OCI-LY1 (cell line): ENCODE measurements around the gene AKAP13.
A peak's percentile ranks its signal among the peaks of the same experiment; 100 is the strongest.

ENCODE experiments used
- H2AFZ ChIP-seq: fragments of 200-600 bp; sonication (generic), shearing (Covaris generic); 2 replicates; pipeline ENCODE4 v1.6.0; 2014; ENCODE audit warnings: antibody characterized with exemption, mild to moderate bottlenecking, low read length
- H3F3A ChIP-seq: fragments of 200-600 bp; sonication (generic), shearing (Covaris generic); 2 replicates; pipeline ENCODE4 v1.6.0; 2014; ENCODE audit warnings: mild to moderate bottlenecking, antibody characterized with exemption, low read length, moderate library complexity; ENCODE audit not compliant: insufficient read depth
- H3K27ac ChIP-seq: fragments of 200-600 bp; sonication (generic); 2 replicates; pipeline ENCODE4 v1.5.1; 2014; ENCODE audit warnings: low read length, mixed run types, mild to moderate bottlenecking, low read depth; ENCODE audit not compliant: poor library complexity, severe bottlenecking
- H3K27me3 ChIP-seq: fragments of 200-600 bp; sonication (generic); 2 replicates; pipeline ENCODE4 v1.6.0; 2014; ENCODE audit warnings: antibody characterized with exemption, mild to moderate bottlenecking, low read length, moderate library complexity; ENCODE audit not compliant: insufficient read depth
- H3K36me3 ChIP-seq: fragments of 200-600 bp; sonication (generic); 2 replicates; pipeline ENCODE4 v1.6.1; 2014; ENCODE audit warnings: mild to moderate bottlenecking, antibody characterized with exemption, low read length, moderate library complexity, mixed read lengths; ENCODE audit not compliant: insufficient read depth
- H3K4me1 ChIP-seq: fragments of 200-600 bp; sonication (generic); 2 replicates; pipeline ENCODE4 v1.5.1; 2014; ENCODE audit warnings: mild to moderate bottlenecking, low read length, moderate library complexity; ENCODE audit not compliant: insufficient read depth, severe bottlenecking
- H3K4me2 ChIP-seq: fragments of 200-600 bp; sonication (generic), shearing (Covaris generic); 2 replicates; pipeline ENCODE4 v1.6.1; 2014; ENCODE audit warnings: low read length
- H3K4me3 ChIP-seq: fragments of 200-600 bp; sonication (generic); 2 replicates; pipeline ENCODE4 v1.5.1; 2014; ENCODE audit warnings: low read length, low read depth, mild to moderate bottlenecking, mixed read lengths; ENCODE audit not compliant: poor library complexity, severe bottlenecking
- H3K79me2 ChIP-seq: fragments of 200-600 bp; shearing (Covaris generic); 2 replicates; pipeline ENCODE4 v1.6.1; 2016; ENCODE audit warnings: mixed run types, low read length, mixed read lengths; ENCODE audit not compliant: insufficient read depth
- H3K9ac ChIP-seq: fragments of 200-600 bp; sonication (generic), shearing (Covaris generic); 2 replicates; pipeline ENCODE4 v1.6.1; 2014; ENCODE audit warnings: mild to moderate bottlenecking, low read length, mixed read lengths
- H3K9me2 ChIP-seq: fragments of 200-600 bp; sonication (generic), shearing (Covaris generic); 2 replicates; pipeline ENCODE4 v1.6.1; 2014; ENCODE audit warnings: low read depth, mild to moderate bottlenecking, low read length, mixed read lengths
- H3K9me3 ChIP-seq: fragments of 200-600 bp; shearing (Covaris generic); 2 replicates; pipeline ENCODE4 v1.6.1; 2014; ENCODE audit warnings: low read length, mixed read lengths
- H4K20me1 ChIP-seq: fragments of 200-600 bp; sonication (generic), shearing (Covaris generic); 2 replicates; pipeline ENCODE4 v1.6.0; 2016; ENCODE audit warnings: mild to moderate bottlenecking, low read length; ENCODE audit not compliant: insufficient read depth
- CTCF ChIP-seq: fragments of 200-600 bp; sonication (generic), shearing (Covaris generic); IDR thresholded peaks from 2 replicates; pipeline ENCODE4 v1.5.1; 2017; ENCODE audit warnings: mild to moderate bottlenecking, antibody characterized with exemption, low read length, moderate library complexity, mixed read lengths
- EZH2 ChIP-seq: fragments of 200-600 bp; sonication (generic), shearing (Covaris generic); IDR thresholded peaks from 2 replicates; pipeline ENCODE4 v1.8.0; 2017; ENCODE audit warnings: borderline replicate concordance, mixed run types, mild to moderate bottlenecking, antibody characterized with exemption, low read length, moderate library complexity, mixed read lengths

Gene AKAP13

GRCh38 chr15:85716261-85716660 lies 335.9 kb downstream of the AKAP13 start:
- Histone ChIP-seq H3K27ac (peak overlapping the region; percentile 90), H3K36me3 (peaks cover 88% of the 10 kb centered on the region), H4K20me1 (no peaks in the 10 kb centered on the region), H3K27me3 (no peaks in the 10 kb centered on the region), H3K9me2 (no peaks in the 10 kb centered on the region), H3K4me2 (no peak overlapping the region), H3K4me1 (peaks cover 45% of the 10 kb centered on the region), H3F3A (0 out of 2 replicates have a peak, but pooled peaks cover 3% of the 10 kb centered on the region), H3K9me3 (no peaks in the 10 kb centered on the region), H3K79me2 (no peaks in the 10 kb centered on the region), H3K9ac (no peak overlapping the region), H2AFZ (no peak overlapping the region), H3K4me3 (no peak overlapping the region)
- TF ChIP-seq CTCF (no peak), EZH2 (no peak)

- Histone ChIP-seq H3K4me2 (no peak overlapping the region), H3K4me3 (no peak overlapping the region), H3K27me3 (no peaks in the 10 kb centered on the region), H3K9me2 (no peaks in the 10 kb centered on the region), H3K4me1 (peaks cover 45% of the 10 kb centered on the region), H2AFZ (no peak overlapping the region), H3F3A (0 out of 2 replicates have a peak, but pooled peaks cover 3% of the 10 kb centered on the region), H3K27ac (peak overlapping the region; percentile 90), H3K79me2 (no peaks in the 10 kb centered on the region), H4K20me1 (no peaks in the 10 kb centered on the region), H3K9ac (no peak overlapping the region), H3K36me3 (peaks cover 88% of the 10 kb centered on the region), H3K9me3 (no peaks in the 10 kb centered on the region)
- TF ChIP-seq EZH2 (no peak), CTCF (no peak)
These were observed 336.8 kb downstream of the AKAP13 start for GRCh38 chr15:85717212-85717611.

- H3K9me3 ChIP-seq: no peaks in the 10 kb centered on the region
- TF ChIP-seq EZH2 (no peak), CTCF (no peak)
- peak overlapping the region; percentile 42 for H3K4me2 ChIP-seq
- H3K9ac ChIP-seq: peak overlapping the region; percentile 62
- 0 out of 2 replicates have a peak, but pooled peaks cover 3% of the 10 kb centered on the region for H3F3A ChIP-seq
- peaks cover 89% of the 10 kb centered on the region for H3K36me3 ChIP-seq
- peak overlapping the region; percentile 90 for H3K27ac ChIP-seq
- H3K27me3 ChIP-seq: no peaks in the 10 kb centered on the region
- H3K4me1 ChIP-seq: peaks cover 45% of the 10 kb centered on the region
- no peaks in the 10 kb centered on the region for H4K20me1 ChIP-seq
- H3K9me2 ChIP-seq: no peaks in the 10 kb centered on the region
- H3K4me3 ChIP-seq: peak overlapping the region; percentile 6
- no peak overlapping the region for H2AFZ ChIP-seq
- no peaks in the 10 kb centered on the region for H3K79me2 ChIP-seq
These were observed 338.0 kb downstream of the AKAP13 start for GRCh38 chr15:85718271-85718971.
